Stimulated activated CD8-positive, alpha-beta memory T cell treated with anti-CD3 and anti-CD28 coated beads, Interleukin-15, amount 100 ng/mL, for 24 hours (primary cell): Measurements from ENCODE around the gene RALGAPA1.
A peak's percentile ranks its signal among the peaks of the same experiment; 100 is the strongest.
"Not testable (repeated sequence)": the region's sequence is repeated elsewhere in the genome, so short reads cannot be mapped to it uniquely, and the experiment has no call there.

ENCODE experiments used
- DNase-seq: peaks from one replicate; pipeline ENCODE4 v3.0.0-alpha.2; 2020; ENCODE audit warnings: low read depth

RALGAPA1 gene

DNA sequence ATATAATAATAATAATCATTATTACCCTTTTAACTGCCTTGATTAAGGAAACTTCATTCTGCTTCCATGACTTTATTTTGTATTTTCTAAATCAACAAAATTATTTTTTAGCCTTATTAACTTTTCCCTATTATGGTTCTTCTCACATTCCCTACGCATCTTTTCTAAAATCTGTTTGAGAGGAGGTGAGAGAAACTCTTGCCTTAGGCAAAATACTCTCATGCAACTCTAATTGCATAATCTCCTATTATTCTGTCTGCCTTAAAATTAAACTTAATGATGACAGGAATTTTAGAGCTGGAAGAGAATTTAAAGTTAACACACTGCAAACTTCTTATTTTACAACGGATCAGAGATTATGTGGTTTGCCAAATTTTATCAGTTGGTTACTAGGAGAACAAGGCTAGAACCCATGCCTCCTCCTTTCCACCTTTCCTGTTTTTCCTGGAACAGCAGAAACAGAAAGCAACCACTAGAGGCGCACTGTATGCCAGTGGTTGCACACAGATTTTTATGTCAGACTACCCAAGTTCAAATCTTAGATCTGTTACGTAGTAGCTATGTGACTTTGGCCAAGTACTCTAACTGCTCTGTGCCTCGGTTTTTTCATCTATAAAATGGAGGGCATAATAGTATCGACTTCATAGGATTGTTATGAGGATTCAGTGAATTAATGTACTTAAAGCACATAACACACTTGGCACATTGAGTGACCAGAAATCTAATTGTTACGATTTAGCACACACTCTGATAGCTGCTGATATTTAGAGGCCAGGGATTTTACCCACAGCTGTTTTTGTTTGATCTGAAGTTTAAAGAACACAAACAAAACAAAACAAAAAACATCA lies 12.7 kb upstream of the RALGAPA1 start:
- DNase-seq = no peak

DNA sequence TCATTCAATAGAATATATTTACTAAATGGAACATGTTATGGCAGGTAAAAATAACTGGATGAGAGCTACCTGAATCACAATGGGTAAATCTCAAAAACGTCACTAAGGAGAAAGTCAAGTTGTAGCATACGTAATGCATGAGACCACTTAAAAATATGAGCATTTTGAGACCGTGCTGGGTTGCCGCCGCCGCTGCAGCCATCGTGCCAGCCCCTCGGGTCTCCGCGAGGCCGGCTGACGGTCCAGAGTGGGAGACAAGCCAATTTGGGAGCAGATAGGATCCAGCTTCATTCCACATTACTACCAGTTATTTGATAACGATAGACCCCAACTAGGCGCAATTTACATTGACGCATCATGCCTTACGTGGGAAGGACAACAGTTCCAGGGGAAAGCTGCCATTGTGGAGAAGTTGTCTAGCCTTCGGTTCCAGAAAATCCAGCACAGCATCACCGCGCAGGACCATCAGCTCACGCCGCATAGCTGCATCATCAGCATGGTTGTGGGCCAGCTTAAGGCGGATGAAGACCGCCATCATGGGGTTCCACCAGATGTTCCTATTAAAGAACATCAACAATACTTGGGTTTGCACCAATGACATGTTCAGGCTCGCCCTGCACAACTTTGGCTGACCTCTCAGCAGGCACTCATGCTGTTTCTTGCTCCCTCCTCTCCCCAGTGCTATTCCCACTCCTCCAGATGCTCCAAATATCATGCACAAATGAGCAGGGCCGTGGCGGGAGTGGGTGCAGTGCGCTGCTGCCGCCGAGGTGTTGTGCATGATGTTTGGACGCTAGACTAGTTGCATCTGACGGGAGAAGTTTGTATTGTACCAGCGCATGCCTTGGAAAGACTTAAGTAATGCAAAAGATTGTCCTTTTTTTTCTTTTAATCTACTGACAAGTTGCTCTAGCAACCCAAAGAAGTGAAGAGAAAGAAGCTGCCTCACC lies 10.8 kb upstream of the RALGAPA1 start:
- DNase-seq = no peak

DNA sequence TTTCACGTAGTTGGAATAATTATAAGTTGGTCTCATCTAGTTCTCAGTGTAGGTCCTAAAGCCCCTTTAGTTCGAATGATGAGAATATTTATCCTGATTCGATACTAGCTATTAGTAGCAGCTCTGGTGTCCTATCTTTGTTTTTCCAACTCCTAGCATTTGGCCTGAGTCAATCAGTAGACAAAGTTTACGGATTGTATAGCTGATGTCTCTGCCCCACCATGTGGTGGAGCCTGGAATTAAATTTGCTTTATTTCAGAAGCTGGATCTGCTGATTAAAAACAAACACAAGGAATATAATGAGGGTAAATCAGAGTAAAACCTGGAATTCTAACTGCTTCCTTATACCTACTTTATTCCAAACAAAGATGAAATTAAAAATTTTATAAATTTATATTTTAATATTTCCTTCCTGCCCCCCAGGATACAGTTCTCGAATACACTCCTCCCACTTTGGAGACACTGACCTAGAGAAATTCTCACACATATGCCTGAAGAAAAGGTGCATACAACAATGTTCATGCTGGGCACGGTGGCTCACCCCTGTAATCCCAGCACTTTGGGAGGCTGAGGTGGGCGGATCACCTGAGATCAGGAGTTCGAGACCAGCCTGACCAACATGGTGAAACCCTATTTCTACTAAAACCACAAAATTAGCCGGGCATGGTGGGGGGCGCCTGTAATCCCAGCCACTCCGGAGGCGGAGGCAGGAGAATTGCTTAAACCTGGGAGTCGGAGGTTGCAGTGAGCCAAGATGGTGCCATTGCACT lies 9.4 kb upstream of the RALGAPA1 start:
- DNase-seq = no peak

DNA sequence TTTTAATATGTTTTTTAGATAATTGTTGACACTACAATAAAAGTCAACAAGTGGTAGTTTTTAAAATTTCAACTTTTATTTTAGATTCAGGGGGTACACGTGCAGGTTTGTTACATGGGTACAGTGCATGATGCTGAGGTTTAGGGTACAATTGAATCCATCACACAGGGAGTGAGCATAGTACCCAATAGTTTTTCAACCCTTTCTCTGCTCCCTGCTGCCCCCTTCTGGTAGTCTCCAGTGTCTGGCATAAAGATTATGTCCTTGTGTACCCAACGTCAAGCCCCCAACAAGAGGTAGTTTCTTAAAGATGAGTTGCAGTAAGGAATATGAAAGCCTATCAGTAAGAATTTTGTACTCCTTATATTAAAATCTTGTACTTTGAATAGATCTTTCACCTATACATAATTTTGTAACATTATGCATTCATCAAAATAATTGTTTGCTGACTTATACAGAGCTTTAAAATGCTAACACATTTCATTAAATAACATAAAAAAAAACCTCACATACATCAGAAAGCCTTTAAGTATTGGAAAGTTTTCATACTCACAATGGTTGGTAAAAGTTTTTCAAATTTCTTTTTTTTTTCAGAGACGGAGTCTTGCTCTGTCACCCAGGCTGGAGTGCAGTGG lies 5.4 kb upstream of the RALGAPA1 start:
- peak; percentile 47 for DNase-seq

DNA sequence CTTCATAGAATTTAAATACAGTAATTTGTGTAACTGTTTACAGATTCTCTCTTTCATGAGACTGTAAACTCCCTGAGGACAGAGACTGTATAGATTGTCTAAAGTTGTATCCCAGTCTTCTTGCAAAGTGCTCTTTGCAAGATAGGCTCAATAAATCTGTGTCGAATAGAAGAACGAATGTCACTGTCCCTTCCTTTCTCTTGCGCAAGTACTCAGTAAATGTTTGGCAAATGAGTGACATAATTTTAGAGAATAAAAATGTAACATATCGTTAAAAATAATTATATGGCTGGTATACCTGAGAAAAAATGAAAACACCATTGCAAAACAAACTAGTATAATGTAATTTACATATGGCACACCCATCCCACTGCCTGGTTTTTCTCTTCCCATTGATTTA lies 1.9 kb upstream of the RALGAPA1 start:
- DNase-seq = no peak

DNA sequence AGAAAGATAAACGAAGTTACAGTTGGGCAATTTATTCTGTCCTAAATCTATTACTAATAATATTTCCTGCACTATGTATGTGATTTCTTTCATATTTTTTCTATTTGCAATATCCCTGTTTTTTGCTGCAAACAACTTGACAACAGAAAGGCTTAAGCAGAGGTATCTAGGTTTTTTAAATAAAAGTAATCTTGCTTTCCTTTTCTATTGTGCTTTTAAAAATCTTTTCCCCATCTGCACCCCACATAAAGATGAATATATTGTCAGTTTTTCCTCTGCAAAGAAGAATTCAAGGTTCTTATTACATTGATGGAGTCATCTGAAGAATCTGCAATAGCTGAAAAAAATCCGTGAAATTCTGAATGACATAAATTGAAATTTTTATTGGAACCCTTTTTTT lies 502 bp upstream of the RALGAPA1 start:
- no peak for DNase-seq

DNA sequence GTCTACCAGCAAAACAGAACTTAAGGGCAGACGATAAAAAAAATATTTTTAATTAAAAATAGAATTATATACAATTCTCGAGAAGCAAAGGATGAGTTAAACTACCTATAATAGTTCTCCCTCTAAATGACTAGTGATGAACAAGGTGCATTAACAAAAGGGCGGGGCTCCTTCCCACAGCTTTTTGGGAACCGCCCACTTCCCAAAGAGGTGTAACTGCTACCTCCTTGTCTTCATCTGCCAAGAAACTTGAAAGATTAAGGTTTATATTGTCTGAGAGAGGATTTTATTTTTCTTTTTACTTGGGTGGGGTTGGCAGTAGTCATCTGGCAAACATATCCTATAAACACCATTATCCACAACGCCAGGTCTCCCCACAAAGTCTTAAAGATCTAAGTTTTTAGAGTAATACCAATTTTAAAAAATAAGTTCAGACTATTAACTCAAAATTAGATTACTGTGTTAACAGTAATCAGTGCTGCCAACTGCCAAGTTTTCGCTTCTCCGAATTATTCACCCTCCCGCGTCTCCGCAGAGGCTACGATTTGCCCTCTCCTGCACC lies 938 bp downstream of the RALGAPA1 start:
- no peak for DNase-seq

DNA sequence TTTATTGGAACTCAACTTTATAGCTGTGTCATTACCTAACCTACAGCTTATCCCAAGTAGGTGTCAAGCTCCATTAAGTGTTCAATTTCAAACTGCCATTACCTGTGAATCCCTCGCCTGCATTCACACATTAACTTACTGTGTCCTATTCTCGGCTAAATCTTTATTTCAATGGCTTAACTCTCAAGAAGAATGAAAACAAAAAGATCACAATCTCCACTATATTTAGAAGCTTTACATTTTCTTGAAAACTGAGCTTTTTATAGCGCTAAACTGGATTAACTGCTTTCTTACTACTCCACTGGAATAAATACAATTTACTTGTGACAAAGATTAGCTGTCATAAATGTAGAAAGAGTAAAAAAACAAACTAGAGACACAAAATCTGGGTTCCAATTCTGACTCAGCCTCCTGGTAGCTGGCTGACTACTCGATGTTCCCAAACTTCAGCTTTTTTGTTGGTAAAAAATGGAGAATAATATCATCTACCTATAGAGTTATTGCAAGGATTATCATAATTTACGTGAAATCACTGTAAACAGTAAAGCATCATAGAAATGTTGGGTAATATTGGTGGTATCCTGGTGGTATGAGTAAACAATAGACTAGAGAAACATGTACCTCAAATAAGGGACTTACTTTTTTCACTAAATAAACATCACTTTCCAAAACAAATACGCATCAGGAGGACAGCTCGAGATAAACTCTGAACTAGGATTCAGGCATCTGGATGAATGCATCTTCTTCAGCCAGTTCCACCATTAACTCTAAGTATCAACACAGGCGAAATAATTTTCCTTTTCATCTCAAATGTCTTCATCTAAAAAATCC lies 1.7 kb downstream of the RALGAPA1 start:
- DNase-seq = no peak

DNA sequence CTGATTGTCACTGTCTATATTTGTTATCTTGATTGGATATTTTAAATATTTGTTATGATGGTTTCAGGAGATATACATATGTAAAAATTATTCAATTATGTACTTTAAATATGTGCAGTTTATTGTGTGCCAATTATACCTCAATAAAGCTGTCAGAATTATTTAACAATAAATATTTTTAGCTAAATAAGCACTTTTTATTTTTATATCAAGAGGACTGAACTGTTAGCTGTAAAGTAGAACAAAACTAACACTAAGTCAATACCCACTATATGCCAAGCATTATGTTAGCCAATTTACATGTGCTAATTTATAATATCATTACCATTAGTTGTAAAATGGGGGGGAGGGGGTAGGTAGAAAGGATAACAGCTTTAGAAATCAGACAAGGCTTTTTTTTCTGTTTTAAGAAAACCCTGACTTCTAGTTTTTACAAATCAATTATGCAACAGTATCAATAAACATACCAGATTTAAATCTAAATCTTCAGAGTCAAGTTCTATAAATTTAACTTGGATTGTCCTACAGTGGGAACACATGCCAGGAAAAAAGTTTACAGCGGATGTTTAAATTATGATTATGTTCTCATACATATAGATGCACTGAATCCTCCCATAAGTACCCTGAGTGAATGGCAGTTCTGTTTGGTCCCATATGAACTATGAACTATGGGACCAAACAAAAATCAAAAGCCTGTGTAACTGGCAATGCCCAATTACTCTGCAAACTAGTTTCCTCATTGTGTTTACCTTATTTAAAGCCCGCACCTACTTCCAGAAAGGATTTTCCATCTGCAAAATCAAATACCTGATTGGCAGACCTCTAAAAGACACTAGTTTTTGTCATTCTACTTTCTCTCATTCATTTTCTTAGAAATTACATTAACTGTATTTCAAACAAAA lies 2.8 kb downstream of the RALGAPA1 start:
- no peak for DNase-seq

DNA sequence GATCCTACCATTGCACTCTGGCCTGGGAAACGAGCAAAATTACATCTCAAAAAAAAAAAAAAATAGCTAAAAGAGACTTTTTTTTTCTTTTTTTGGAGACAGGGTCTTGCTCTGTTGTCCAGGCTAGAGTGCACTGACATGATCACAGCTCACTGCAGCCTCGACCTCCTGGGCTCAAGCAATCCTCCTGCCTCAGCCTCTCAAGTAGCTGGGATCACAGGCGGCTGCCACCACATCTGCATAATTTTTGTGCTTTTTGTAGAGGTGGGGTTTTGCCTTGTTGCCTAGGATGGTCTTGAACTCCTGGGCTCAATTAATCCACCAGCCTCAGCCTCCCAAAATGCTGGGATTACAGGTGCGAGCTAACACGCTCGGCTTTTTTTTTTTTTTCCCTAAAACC lies 11.3 kb downstream of the RALGAPA1 start:
- no peak for DNase-seq

DNA sequence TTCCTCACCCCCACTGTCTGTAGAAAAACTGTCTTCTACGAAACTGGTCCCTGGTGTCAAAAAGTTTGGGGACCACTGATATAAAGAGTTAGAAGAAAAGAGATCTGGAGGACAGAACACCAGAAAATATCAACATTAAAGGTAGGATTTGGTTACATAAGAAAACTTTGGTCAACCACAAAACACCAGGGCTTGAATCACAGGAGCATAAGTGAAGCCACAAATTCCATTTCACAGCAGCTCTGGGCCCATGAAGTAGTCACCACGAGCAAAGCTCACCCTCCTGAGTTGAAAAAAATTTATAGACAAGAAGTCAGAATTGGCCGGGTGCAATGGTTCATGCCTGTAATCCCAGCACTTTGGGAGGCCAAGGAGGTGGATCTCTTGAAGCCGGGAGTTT lies 19.4 kb downstream of the RALGAPA1 start:
- no peak for DNase-seq

DNA sequence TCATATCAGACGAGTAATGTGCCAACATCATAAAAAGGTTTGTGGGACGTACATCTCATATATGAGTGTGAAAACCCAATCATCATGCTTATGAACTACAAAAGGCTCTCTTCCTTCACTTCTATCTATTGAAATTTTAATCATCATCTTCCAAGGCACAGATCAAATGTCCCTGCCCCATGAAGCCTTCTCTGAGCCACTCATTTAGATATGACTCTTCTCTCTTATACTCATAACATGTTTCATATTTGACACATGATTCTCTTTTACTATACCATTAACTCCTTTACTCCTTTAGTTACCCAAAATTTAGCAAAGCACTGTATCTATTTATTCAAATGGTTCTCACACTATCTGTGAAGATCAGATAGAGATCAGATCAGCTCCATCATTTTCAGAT lies 22.2 kb downstream of the RALGAPA1 start:
- DNase-seq = no peak

DNA sequence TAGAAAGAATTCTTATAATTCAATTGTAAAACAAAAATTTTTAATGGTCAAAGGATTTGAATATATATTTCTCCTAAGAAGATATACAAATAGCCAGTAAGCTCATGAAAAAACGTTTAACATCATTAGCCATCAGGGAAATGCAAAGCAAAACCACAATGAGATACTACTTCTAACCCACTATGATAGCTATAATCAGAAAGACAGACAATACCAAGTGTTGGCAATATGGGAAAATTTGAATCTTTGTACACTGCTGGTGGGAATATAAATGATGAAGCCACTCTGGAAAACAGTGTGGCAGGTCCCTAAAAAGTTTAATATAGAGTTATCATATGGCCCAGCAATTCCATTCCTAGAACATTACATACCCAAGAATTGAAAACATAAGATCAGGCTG lies 25.4 kb downstream of the RALGAPA1 start:
- DNase-seq = no peak

DNA sequence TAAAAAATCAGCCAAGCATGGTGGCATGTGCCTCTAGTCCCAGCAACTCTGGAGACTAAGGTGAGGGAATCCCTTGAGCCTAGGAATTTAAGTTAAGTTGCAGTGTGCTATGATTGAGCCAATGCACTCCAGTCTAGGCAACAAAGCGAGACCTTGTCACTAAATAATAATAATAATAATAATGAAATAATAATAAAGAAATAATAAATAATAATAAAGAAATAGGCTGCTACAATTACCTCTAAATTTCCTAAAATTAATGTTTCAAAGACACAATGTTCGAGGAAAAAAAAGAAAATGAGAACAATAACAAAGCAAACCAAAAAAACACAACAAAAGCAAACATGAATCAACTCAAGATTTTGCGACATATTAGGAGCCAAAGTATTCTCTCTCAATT lies 29.7 kb downstream of the RALGAPA1 start:
- DNase-seq = no peak

DNA sequence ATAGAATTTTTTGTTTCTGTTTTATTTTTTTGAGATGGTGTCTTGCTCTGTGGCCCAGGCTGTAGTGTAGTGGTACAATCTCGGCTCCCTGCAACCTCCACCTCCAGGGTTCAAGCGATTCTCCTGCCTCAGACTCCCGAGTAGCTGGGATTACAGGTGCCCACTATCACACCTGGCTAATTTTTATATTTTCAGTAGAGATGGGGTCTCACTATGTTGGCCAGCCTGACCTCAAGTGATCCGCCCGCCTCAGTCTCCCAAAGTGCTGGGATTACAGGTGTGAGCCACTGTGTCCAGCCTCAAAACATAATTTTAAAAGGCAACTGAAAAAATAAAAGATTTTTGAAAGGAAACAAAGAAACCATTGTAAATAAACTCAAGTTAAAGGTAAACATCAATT lies 31.5 kb downstream of the RALGAPA1 start:
- DNase-seq = not testable (repeated sequence)

DNA sequence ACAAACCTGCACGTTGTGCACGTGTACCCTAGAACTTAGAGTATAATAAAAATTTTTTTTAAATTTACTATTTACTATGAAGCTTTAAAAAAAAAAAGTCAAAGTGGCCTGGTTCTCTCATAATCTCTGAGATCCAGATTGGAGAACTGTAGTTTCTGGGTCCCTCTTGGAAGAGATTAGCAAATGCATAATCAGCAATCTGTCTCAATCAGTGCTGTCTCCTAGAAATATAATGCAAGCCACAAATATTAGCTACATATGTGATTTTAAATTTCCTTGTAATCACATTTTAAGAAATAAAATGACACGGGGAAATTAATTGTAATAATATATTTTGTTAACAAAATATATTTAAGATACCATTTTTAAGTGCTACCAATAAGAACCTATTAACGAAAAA lies 32.3 kb downstream of the RALGAPA1 start:
- DNase-seq = no peak

DNA sequence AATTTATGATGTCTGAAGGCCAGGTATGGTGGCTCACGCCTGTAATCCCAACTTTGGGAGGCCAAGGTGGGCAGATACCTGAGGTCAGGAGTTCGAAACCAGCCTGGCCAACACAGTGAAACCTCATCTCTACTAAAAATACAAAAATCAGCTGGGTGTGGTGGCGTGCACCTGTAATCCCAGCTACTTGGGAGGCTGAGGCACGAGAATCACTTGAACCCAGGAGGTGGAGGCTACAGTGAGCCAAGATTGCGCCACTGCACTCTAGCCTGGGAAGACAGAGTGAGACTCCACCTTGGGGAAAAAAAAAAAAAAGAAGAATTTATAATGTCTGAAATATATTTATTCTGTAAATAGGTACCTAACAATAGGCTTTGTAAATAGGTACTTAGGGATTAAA lies 33.0 kb downstream of the RALGAPA1 start:
- not testable (repeated sequence) for DNase-seq

DNA sequence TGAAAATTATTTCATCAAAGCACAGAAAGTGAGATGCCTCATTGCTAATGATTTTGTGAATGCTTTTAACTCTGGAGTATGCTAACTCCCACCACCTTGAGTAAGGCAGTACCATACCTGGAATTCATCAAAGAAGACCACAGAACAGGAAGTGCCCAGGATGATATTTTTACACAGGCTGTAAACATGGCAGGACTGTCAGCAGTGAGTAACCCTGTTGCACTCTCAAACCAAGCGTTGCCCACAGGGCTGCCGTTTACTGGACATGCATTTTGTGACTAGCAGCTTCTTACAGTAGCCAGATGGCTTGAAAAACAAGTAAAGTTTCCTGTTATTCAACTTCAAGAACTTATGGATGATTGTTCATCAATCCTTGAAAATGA lies 42.4 kb downstream of the RALGAPA1 start:
- no peak for DNase-seq

DNA sequence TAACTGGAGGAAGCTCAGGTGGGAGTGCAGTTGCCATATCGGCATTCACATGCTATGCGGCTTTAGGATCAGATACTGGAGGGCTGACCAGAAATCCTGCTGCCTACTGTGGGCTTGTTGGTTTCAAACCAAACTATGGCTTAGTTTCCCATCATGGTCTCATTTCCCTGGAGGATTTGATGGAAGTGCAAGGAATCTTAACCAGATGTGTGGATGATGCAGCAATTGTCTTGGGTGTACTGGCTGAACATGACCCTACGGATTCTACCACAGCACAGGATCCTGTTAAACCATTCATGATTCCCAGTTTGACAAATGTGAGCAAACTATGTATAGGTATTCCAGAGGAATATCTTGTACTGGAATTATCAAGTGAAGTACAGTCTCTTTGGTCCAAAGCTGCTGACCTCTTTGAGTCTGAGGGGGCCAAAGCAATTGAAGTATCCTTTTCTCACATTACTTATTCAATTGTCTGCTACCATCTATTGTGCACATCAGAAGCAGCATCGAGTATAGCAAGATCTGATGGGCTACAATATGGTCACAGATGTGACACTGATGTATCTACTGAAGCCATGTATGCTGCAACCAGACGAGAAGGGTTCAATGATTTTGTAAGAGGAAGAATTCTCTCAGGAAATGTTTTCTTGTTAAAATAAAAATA lies 42.9 kb downstream of the RALGAPA1 start:
- DNase-seq = no peak
